ENCODE results near the gene ID3. TPM values are rescaled to one million over a fixed set of nuclear protein-coding genes. Genes with fewer than 3 reads are reported as not detected.

The ID3 gene
- total and polyA plus RNA-seq, 2 of the 8 experiments (the other 6 are each of a cell fraction or from before 2014, with no cell fraction given): 240 to 304 TPM

GRCh38 chr1:23585321-23586022, 26.2 kb upstream of the ID3 start:
- POLR2A ChIA-PET (ENCODE audit: partially characterized antibody): interaction anchor here (0.6 to 2.3 kb wide), 5 partner anchors 10 to 44 kb away, joined by 3 to 11 read pairs (median 4); partner anchors contain the start of gene ID3
- TF ChIP-seq E2F6 (IDR thresholded peaks at IDR 0.05) (no peak), EGR1 (IDR thresholded peaks at IDR 0.05; ENCODE audit: borderline replicate concordance, low read depth, low read length) (no peak), KDM1A (IDR thresholded peaks at IDR 0.05; ENCODE audit: borderline replicate concordance, low read length) (no peak), CTBP2 (IDR thresholded peaks at IDR 0.05; ENCODE audit: borderline replicate concordance, insufficient read depth, insufficient read length, low read length) (no peak), HDAC6 (IDR thresholded peaks at IDR 0.05; ENCODE audit: low read depth, low read length) (no peak), NRF1 (IDR thresholded peaks at IDR 0.05; ENCODE audit: low read depth, low read length) (no peak), MAX (IDR thresholded peaks at IDR 0.05) (no peak), TCF12 (IDR thresholded peaks at IDR 0.05; ENCODE audit: low read depth, low read length) (no peak), ASH2L (IDR thresholded peaks at IDR 0.05; ENCODE audit: low read length) (no peak), BCL11A (IDR thresholded peaks at IDR 0.05; ENCODE audit: low read depth in 2 of 2, low read length in 2 of 2) (no peak)

More at GRCh38 chr1:23585321-23586022, 26.2 kb upstream of the ID3 start:
- no peak for FAIRE-seq
- Histone ChIP-seq H2AK5ac (ENCODE audit: low read depth, low read length) (no peak overlapping the region), H3K27ac (ENCODE audit: low read depth, low read length) (no peak overlapping the region), H4K20me1 (replicated peaks in 1 of 2; ENCODE audit: control insufficient read depth in 1 of 2, insufficient read depth in 2 of 2, low read length in 2 of 2) (no peaks in the 10 kb centered on the region), H2BK20ac (ENCODE audit: low read length) (no peak overlapping the region), H2BK15ac (ENCODE audit: low read length) (no peak overlapping the region), H2BK120ac (replicated peaks; ENCODE audit: low read depth, low read length) (no peak overlapping the region), H2BK5ac (ENCODE audit: low read depth, low read length) (no peak overlapping the region), H3K18ac (ENCODE audit: extremely low read depth, low read length) (no peak overlapping the region), H2AFZ (ENCODE audit: low read length) (no peak overlapping the region), H3K4me1 (replicated peaks in 1 of 4; ENCODE audit: control insufficient read depth in 3 of 4, insufficient read depth in 4 of 4, low read length in 3 of 4) (0 out of 7 replicates have a peak, but pooled peaks cover 0 to 4% (median 1%) of the 10 kb centered on the region in 4 experiments), H3K79me1 (ENCODE audit: low read depth, low read length) (no peaks in the 10 kb centered on the region), H3K9ac (replicated peaks in 1 of 4; ENCODE audit: extremely low read depth in 1 of 4, low read depth in 3 of 4, low read length in 3 of 4) (no peak overlapping the region), H3K27me3 (replicated peaks in 1 of 4; ENCODE audit: control insufficient read depth in 3 of 4, extremely low read depth in 1 of 4, insufficient read depth in 3 of 4, low read length in 3 of 4) (no peaks in the 10 kb centered on the region), H3K14ac (ENCODE audit: insufficient read length) (no peak overlapping the region), H2BK12ac (ENCODE audit: low read depth, low read length) (peak overlapping the region; percentile 10; the same call in 1 of the 2 replicates), H3K56ac (replicated peaks; ENCODE audit: insufficient read length, low read depth, low read length) (no peak overlapping the region), H3K23ac (ENCODE audit: insufficient read length) (no peak overlapping the region), H3K4me2 (ENCODE audit: insufficient read depth in 1 of 2, low read depth in 2 of 2, low read length in 2 of 2) (no peak overlapping the region), H3K79me2 (ENCODE audit: control insufficient read depth in 1 of 2, insufficient read depth in 2 of 2, low read length in 2 of 2) (no peaks in the 10 kb centered on the region), H3K36me3 (ENCODE audit: control insufficient read depth in 2 of 4, insufficient read depth in 4 of 4, low read length in 3 of 4) (no peaks in the 10 kb centered on the region), H3K23me2 (ENCODE audit: low read depth, low read length) (no peaks in the 10 kb centered on the region; the same call in 1 of the 2 replicates), H4K5ac (ENCODE audit: insufficient read length, low read depth, low read length) (no peak overlapping the region), H4K91ac (replicated peaks; ENCODE audit: insufficient read length, low read length) (no peak overlapping the region), H3K4me3 (ENCODE audit: extremely low read depth in 1 of 4, insufficient read depth in 2 of 4, low read depth in 3 of 4, low read length in 4 of 4) (no peak overlapping the region), H3K9me3 (ENCODE audit: insufficient read depth in 2 of 2, low read depth in 1 of 2, low read length in 1 of 2) (no peaks in the 10 kb centered on the region), H4K8ac (ENCODE audit: extremely low read depth, insufficient read depth, low read length) (no peak overlapping the region), H3K4ac (replicated peaks; ENCODE audit: insufficient read length, low read depth, low read length) (no peak overlapping the region)
- DNase-seq (ENCODE audit: low read depth in 1 of 2, low spot score in 2 of 2): no peak
- CTCF ChIA-PET (ENCODE audit: partially characterized antibody): interaction anchor here (1.0 to 1.8 kb wide), 3 partner anchors 13 to 52 kb away, joined by 3 to 9 read pairs (median 5); no protein-coding TSS in a partner anchor
- WGBS, 2 experiments (ENCODE audit: extremely low coverage in 1 of 2, insufficient coverage in 1 of 2, insufficient read length in 1 of 2, insufficient replicate concordance in 2 of 2, low coverage in 1 of 2, low lambda C conversion rate in 2 of 2, missing lambda C conversion rate in 1 of 2): 91% methylated on average over 10 of the region's 10 CpGs; no CpG with 5 or more reads in 1 of the 2 experiments

All from H1 (cell line).